CD4-positive, alpha-beta T cell treated with Interleukin-10 for 1 hour (primary cell): Measurements from ENCODE around the gene FLVCR2.

Source experiments
- DNase-seq: peaks from one replicate; pipeline ENCODE4 v3.0.0-alpha.2; 2020

The FLVCR2 gene

DNA sequence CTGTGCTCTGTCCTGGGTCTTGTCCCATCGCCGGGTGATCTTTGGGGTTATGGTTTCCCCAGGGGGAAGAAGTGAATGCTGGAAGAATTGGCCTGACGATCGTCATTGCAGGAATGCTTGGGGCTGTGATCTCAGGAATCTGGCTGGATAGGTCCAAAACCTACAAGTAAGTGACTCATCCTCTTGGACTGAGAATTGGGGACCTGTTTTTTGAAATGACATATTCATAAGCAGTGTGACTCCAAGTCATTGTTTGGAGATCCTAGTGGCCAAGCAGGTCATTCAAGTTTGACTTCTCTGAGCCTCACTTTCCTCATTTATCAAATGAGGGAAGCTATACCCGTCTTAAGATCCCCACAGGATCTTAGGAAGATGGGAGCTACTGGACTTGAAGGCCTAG is 56.4 kb downstream of the FLVCR2 start:
- no peak for DNase-seq

DNA sequence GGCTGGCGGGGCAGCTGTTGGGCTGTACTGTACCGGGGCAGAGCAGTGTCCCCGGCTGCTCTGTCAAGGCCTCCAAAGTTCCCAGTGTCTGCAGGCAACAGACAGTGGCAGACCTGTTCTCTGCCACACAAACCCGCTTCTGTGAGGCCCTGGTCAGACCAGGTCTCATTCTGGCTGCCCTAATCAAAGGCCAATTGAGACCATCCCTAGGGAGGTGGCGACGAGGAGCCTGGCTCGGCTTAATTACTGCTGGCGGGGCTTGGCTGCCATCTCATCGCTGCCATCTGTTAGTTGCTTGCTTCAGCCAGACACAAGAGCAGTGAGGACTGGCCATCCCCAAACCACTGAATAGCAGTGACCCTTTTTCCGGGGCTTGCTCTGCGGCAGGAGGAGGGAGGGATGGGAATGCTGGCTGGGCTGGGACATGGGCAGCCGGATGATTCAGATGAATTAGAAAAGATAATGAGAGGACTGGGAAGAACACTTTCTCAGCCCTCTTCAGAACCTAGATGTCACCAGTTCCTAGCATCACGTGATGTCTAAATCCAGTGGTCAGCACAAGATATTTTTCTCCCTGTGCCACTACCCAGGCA is 57.8 kb downstream of the FLVCR2 start:
- DNase-seq = no peak

DNA sequence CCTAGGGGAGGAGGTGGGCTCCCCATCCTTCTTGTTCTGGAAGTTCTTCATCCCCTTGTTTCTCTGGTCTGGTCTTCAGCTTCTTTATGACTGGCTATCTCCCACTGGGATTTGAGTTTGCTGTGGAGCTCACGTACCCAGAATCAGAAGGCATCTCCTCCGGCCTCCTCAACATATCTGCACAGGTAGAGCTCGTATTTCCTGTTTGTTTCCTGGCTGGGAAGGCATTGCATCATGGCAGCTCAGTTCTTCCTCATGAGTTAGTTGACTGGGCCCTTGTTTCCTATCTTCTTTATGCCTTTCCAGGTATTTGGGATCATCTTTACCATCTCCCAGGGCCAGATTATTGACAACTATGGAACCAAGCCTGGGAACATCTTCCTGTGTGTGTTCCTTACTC is 62.5 kb downstream of the FLVCR2 start:
- DNase-seq = no peak

DNA sequence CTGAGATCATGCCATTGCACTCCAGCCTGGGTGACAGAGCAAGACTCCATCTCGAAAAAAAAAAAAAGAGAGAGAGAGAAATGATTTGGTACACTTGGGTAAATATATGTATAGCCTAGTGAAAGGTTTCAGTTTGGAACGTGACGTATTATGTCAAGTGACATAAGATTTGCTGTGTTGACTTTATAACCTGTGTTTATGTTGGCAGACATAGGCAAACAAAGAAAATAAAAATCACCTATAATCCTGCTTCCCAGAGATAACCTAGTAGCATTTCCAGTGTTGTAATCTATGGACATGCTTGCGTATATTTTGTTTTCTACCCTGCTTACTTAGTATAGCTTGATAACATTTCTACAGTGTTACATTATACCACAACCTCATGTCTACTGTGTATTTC is 65.6 kb downstream of the FLVCR2 start:
- no peak for DNase-seq

DNA sequence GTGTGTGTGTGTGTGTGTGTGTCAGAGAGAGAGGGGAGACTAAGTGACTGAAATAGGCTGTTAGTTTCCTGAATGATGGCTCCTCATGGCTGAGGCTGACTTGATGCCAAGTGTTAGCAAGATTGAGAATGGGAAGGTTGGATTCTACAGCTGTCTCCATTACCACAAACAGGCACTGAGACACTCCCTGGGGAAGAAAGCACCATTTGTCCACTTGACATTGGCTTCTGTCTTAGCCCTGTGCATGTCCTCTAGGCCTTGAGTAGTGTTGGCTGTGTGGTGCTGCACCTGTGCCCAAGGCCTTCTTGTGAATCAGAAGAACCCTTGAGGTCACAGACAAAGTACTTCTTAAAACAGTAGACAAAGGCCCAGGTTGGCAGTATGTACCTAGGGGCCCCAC is 66.6 kb downstream of the FLVCR2 start:
- no peak for DNase-seq

DNA sequence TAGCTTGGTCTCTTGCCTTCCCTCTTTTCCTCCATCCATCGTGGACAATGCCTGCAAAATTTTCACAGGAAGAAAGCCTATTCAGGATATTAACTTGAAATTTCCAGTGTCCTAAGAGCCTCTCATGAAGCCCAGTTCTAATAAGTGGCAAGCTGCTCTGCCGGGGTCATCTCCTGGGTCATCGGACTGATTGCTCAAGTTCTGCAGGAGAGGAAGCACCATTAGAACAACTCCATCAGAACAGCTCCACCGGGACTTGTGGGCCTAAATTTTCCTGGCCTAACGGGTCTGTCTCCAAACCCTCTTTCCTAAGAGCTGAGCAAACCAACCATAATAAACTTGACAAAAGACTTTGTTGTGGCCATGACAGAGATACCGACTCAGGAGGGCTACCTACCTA is 68.3 kb downstream of the FLVCR2 start:
- DNase-seq = no peak

DNA sequence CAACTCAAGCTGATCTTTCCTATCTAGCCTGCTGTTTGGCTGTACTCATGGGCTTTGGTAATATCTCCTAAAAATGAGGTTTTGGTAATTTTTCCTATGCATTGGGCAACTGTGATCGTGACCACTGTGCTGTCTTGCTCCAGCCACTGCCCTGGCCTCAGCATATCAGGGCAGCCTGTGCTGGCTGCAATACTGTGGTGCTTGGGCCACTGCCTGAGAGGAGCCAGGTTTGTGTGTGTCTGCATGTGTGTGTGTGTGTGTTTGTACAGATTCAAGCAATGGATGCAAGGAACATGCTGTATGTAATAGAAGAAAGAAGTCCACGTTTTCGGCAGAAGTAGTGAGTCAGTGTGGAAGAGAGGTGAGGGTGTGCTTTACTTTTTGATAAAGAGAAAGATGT is 69.2 kb downstream of the FLVCR2 start:
- DNase-seq = no peak

DNA sequence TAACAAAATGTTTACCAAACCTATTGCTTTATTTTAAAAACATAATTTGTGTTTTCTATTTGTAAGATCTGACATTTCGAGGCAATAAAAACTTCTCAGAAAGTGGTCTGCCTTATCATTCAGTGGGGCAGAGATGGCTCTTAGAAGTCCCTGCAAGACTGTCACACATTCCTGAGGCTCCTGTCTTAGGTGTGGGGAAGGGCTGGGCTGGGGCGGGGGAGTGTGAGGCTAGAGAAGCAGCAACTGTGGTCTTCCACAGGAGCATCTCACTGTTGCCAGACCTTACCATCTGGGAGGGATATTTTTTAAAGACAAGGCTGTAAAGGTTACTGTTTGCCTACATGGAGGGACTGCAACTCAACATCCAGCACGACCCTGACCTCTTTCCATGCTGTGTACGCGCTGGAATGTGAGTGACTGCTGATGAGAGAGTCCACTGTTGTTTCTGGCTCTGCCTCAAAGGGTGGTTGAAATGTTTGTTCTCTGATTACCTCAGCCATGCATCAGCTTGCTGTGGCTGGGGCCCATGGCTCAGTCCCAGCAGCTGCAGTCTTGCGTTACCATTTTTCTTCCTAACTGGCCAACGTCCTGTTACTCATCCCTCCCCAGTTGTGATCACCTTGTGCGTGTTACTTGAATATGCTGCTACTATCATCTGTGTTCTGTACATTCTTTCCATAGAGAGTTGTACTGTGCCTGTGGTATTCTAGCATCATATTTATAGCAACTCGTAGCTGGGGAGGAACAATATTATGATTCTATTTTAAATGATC is 69.8 kb downstream of the FLVCR2 start:
- DNase-seq = no peak

DNA sequence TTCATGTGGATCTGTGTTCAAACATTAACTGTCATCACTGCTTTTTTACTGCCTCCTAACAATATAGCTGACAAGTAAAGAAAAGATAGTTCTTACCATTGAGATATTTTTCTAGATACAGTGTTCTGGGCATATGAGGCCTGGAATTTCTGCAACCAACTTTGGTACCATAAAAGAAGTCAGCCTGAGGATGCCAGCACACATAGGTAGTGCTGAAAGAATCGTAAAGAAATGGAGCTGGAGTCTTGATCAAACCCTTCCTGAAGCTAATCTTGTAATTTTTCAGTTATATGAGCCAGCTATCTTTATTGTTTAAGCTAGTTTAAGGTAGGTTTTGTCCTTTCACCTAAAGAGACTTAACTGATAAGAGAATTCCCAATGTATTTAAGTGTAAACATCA is 70.9 kb downstream of the FLVCR2 start:
- no peak for DNase-seq

DNA sequence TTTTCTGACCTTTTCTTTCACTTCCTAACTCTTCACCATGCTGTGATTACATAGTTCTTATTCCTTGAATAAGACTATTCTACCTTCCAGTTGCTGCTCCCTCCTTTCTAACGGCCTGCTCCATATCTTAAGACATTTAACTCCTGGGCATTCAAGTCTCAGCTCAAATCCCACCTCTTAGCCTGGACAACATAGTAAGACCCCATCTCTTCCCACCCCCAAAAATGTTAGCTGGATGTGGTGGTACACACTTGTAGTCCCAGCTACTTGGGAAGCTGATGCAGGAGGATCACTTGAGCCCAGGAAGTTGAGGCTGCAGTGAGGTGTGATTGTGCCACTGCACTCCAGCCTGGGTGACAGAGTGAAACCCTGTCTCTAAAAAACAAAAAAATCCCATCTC is 71.4 kb downstream of the FLVCR2 start:
- DNase-seq = no peak

DNA sequence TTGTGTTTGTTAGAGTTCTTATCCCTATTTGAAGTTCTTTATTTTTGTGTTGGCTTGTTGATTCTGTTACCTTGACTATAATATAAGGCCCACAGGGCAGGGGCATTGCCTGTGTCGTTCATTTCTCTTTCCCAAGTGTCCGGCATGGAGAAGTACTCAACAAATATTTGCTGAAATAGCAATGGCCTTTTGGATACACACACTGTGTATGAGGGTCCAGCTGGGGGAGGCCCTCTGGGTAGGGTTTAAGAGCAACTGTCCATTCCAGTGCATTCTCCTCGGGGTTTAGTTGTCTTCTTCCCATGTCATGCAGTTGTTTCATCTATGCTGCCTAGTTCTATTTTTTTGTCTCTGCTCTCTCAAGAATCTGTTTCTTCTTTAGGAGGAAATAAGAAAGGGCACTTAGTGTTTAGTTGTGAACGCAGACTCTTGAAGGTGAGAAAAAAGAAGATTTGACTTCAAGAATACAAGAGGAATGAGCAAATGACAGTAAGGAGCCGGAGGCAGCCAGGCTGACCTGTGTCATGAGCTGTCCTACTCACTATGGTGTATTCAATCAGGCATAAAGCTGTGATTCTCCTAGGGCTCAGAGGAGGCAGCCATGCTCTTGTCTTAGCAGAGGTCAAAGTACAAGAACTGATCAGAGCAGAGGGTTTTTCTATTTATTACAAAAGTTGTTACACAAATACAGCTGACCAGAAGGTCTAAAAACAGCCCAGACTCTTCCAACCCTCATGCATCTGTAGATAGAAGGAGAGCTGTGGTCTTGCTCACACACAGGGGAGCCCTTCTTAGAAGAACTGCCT is 72.0 kb downstream of the FLVCR2 start:
- no peak for DNase-seq

DNA sequence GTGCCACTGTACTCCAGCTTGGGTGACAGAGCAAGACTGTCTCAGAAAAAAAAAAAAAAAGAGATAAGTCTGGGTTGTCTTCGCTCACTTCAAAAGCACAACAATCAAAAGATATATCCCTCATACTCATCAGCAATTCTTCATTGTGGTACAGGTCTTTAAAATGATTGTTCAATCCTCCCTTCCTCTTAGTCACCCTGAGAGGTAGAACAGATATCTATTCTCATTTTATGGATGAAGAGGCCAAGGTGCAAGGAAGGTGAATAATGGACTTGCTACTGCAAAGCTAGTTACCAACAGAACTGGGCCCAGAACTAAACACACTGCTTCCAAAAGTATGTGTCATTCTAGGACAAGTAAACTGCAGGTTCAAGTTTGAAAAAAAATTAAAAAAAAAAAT is 75.1 kb downstream of the FLVCR2 start:
- no peak for DNase-seq

DNA sequence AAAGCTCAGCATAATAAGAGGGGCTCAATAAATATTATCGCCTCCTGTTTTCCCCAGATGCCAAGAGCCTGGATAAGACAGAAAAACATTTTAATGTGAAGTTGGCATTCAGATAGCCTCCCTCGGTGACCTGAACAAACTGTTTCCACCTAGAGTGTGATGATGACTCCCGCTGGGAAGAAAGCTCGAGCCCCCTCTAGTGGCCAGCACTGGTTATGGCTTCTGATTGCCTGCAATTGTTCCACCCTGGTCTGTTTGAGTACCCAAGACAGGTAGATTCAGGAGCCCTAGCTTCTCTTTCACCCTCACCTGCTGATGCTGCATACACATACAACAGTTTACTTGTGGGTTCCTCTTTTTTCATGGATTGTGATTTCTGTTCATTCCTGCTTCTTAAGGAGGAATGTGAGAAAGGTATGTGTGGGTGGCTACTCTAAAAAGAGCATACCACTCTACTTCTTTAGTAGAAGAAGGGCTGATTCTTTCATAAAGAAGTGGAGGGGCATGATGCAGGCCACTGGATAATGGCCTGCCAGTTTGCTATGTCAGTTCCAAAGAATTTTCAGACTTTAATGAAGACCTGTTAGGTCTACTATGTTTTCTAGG is 75.8 kb downstream of the FLVCR2 start:
- peak; percentile 84 for DNase-seq

DNA sequence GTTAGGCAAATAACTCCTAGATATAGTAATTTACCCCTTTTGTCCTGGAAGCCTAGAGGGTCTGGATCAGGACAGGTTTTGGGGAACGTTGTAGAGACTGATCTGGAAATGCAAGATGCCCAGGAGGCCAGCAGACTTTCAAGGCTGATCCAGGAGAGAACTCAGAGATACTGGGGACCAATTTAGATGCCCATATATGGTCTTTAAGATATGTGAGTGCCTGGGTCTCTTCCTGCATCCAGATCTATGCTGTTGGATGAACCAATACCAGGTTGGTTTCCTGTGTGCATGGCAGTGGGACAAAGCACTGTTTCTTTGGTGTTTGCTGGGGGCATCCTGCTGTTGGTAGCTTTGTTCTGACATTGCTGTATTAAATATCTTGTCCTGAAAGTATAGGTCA is 76.8 kb downstream of the FLVCR2 start:
- DNase-seq = no peak

DNA sequence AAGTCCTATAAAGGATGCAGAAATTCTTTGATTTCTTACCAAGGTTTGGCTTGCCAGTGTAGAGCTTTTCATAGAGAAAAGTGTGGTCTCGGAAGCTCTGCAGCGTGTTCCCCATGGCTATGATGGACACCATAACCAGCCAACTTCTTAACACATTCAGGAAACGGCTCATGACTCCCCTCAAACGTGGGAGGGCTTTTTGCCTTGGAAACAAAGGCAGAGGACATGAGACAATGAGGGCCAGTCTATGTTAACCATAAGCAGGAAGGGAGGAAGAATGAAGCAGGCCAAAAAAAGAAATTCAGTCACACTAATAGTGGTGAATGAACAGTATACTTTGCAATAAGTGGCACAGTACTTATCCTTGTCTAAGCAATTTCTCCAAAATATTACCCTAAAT is 78.9 kb downstream of the FLVCR2 start:
- no peak for DNase-seq

DNA sequence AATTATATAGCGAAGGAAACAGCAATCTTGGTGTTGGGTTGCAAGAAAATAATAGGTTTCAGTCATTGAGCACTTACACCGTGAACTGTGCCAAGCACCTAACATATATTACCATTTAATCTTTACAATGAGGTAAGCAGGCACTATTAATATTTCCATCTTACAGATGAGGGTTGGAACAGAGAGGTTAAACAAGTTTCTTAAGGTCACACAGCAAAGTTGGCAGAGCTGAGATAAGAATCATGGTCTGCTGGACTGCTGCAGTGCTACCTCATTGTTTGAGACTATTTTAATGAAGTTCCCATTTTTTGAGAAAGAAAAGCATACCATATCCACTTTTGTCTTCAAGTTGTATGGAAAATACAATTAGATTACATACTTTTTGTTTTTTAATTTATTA is 80.5 kb downstream of the FLVCR2 start:
- no peak for DNase-seq

DNA sequence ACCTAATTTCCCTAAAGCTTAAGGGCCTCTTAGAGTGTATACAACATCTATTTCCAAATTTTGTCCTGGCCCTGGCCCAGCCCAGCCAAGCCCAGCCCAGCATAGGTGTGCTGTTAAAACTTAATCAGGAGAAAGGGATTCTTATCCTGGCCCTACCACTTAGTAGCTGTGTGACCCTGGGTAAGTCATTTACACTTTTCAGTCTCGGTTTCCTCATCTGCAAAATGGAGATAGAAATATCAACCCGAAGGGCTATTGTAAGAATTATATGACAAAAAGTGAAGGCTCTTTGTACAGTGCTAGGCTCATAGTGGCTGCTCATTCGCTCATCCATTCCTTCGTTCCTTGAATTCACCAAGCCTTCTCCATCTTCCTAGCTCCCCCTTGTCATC is 81.8 kb downstream of the FLVCR2 start:
- no peak for DNase-seq

DNA sequence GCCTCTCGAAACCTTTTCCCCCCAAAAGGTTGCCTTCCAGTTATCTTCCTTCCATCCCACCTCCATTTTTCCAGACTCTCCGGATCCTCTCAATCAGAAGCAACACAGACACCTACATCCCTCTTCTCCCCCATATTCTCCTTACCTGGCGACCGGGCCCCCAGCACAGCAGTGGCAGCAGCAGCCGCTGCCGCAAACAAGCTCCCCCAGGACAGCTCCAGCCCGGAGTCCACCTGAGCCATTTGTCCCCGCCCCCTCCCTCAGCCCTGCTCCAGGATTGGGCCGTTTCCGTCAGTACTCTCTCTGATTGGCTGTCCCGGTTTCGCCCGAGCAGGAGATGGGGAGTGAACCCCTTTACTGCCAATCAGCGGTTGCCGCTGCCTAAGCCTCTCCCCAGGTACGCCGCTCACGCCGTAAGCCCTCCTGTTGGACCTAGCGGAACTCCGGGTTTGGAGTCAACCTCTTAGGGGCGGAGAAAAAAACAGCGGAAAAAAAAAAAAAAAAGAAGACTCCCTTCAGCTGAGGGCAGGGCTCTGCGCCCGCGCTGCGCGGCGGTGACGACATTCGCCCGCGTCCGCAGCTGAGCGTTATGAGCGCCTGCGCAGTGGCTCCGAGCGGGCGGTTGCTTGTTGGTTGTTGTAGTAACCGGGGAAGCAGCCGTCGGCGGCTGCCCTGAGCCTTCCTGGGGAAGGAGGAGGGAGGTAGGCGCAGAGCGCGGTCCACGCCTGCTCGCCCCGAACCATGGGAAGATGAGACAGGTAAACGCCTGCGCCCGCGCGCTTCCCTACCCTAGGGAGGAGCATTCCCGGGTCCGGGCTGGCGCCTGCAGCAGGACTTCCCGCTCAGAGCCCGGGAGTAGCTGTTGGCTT is 82.4 kb downstream of the FLVCR2 start, which contains the start of the genes ERG28 and TTLL5:
TSS of gene ERG28 (minus strand) at position 247 of the 869 bp plus-strand sequence. CDS start 3,374 bp downstream, outside the sequence.
TSS of gene TTLL5 (plus strand) at position 617 of the 869 bp plus-strand sequence. CDS start 1,904 bp downstream, outside the sequence.
- DNase-seq = peak; percentile 97

DNA sequence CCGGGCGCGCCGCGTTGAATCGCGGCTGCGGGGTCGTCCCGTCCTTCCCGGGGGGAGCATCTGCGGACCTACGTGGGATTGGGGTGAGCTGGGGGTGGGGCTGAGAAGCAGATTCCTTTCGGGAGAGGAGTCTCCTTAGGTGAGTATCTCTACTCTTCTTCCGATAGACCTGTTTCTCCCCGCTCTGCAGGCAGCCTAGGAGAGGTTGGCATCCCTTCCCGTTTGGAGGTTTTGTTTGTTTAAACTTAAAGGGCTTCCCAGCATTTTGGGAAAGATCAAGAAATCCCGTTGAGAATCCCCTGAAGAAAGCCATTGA is 83.0 kb downstream of the FLVCR2 start:
- DNase-seq = no peak

DNA sequence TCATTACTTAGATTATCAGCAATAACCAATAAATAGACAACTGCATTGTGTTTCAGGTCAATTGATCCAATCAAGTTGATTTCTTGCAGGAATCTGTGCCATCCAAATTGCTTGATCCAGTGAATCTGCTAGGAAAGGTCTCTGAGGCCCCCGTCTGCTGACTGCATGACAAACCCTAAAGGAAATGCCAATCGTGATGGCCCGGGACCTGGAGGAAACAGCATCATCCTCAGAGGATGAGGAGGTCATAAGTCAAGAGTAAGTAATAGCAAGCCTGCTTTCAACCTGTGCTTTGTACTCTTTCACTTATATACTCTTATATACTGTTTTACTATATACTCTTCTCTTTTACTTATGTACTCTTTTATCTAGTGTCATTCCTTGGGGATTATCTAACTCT is 84.5 kb downstream of the FLVCR2 start:
- DNase-seq = no peak

DNA sequence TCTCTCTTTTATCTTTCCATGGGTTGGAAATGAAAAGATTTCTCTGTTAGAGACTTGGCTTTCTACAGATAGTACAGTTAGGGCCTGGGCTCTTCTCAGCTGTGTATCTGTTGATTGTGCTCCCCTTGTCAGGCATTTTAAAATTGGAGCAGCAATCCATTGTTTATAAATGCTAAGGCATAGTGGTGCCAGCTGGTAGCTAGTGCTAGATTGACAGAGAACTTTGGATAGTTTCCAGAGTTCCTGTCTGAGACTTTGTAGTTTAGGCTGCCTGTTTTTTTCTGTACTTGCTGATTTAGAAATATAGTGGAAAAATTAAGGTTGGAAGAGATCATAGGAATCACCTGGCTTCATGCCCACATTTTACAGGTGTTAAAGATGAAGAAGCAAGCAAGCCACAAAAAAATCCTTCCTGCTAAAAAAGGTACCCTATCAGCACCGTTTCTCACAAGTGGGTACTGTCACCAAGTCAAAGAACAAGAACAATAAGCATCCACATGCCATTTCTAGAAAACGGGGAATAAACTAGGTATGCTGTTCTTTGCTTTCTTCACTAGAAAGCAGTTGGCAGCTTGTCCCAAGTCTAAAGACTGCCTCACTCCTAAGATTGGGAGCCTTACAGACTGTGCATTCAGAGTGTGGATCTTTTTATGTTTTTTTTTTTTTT is 88.8 kb downstream of the FLVCR2 start:
- no peak for DNase-seq

DNA sequence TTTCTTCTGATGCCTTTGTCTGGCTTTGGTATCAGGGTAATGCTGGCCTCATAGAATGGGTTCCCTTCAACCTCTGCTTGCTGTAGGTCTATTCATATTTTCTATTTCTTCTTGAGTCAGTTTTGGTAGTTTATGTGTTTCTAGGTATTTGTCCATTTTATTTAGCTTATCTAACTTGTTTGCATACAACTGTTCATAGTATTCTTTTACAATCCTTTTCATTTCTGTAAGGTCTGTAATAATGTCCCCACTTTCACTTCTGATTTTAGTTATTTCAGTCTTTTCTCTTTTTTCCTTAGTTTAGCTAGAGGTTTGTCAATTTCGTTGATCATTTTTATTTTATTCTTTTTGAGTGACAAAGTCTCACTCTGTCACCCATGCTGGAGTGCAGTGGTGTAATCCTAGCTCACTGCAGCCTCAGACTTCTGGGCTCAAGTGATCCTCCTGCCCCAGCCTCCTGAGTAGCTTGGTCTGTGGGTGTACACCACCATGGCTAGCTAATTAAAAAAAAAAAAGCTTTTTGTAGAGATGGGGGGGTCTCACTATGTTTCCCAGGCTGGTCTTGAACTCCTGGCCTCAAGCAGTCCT is 94.3 kb downstream of the FLVCR2 start:
- DNase-seq = no peak
